Non-pigmented ciliary epithelial cell (primary cell): ENCODE results near the gene DNAH2.

Experiments
- DNase-seq: peaks from one replicate; pipeline ENCODE4 v3.0.0-alpha.2; 2010; ENCODE audit warnings: low read depth

The DNAH2 gene, protein sequence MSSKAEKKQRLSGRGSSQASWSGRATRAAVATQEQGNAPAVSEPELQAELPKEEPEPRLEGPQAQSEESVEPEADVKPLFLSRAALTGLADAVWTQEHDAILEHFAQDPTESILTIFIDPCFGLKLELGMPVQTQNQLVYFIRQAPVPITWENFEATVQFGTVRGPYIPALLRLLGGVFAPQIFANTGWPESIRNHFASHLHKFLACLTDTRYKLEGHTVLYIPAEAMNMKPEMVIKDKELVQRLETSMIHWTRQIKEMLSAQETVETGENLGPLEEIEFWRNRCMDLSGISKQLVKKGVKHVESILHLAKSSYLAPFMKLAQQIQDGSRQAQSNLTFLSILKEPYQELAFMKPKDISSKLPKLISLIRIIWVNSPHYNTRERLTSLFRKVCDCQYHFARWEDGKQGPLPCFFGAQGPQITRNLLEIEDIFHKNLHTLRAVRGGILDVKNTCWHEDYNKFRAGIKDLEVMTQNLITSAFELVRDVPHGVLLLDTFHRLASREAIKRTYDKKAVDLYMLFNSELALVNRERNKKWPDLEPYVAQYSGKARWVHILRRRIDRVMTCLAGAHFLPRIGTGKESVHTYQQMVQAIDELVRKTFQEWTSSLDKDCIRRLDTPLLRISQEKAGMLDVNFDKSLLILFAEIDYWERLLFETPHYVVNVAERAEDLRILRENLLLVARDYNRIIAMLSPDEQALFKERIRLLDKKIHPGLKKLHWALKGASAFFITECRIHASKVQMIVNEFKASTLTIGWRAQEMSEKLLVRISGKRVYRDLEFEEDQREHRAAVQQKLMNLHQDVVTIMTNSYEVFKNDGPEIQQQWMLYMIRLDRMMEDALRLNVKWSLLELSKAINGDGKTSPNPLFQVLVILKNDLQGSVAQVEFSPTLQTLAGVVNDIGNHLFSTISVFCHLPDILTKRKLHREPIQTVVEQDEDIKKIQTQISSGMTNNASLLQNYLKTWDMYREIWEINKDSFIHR (N-terminal part only)

DNA sequence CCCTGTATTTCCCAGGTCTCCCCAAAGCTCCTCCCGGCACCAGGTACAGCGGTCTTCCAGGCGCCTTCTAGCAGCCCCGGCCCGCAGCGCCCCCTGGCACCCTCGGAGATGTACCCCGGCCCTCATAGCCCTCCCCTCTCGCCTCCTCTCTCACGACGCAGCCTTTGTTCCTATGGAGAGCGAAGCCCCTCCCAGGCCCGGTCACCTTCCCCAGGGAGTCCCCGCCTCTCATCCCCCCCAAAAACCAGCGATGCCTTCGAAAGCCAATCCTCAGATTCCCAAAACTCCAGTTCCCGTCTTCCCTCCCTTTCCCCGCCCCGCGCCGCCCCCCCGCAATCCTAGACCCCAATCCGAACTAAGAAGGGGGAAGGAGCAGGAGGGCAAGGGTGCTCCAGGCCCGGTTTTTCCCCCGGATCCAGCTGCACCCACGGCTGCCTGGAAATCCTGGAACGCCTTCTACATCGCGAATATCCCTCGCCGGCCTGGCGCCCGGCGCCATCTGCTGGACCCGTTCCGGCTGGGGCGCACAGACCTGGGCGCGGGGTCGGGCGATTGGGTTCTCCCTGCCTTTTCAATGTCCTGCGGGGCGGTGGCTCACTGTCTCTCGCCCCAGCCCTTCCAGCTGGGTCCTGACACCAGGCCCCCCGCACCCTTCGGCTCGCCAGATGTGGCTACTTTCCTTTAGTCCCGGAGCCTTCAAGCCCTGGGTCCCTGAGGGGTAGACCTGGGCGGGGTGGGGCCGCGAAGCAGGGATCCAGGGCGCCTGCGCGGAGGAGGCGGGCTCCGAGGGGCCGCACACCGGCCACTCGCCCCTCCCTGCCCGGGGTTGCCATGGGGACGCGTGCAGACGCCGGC, at the start of gene DNAH2:
DNAH2 (plus strand) TSS at position 844 of the 855 bp plus-strand sequence. CDS start 1,991 bp downstream, outside the sequence.
- DNase-seq: peak; percentile 44

GRCh38 chr17:7668482-7668881, 49.1 kb upstream of the DNAH2 start:
- no peak for DNase-seq

DNA sequence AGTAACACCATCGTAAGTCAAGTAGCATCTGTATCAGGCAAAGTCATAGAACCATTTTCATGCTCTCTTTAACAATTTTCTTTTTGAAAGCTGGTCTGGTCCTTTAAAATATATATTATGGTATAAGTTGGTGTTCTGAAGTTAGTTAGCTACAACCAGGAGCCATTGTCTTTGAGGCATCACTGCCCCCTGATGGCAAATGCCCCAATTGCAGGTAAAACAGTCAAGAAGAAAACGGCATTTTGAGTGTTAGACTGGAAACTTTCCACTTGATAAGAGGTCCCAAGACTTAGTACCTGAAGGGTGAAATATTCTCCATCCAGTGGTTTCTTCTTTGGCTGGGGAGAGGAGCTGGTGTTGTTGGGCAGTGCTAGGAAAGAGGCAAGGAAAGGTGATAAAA, 44.3 kb upstream of the DNAH2 start:
- no peak for DNase-seq

- DNase-seq: no peak
Observed at GRCh38 chr17:7674934-7675333, 42.6 kb upstream of the DNAH2 start.

DNA sequence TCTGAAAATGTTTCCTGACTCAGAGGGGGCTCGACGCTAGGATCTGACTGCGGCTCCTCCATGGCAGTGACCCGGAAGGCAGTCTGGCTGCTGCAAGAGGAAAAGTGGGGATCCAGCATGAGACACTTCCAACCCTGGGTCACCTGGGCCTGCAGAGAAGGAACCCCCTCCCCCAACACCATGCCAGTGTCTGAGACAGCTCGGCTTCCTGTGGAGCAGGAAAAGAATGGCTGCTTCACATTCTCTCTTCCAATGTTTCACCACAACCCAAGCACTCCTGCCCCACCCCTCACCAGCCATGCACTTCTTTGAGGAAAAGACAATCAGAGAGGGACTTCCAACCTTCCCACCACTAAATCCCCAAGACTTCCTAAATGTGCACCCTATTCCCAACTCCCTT, 41.0 kb upstream of the DNAH2 start:
- no peak for DNase-seq

DNA sequence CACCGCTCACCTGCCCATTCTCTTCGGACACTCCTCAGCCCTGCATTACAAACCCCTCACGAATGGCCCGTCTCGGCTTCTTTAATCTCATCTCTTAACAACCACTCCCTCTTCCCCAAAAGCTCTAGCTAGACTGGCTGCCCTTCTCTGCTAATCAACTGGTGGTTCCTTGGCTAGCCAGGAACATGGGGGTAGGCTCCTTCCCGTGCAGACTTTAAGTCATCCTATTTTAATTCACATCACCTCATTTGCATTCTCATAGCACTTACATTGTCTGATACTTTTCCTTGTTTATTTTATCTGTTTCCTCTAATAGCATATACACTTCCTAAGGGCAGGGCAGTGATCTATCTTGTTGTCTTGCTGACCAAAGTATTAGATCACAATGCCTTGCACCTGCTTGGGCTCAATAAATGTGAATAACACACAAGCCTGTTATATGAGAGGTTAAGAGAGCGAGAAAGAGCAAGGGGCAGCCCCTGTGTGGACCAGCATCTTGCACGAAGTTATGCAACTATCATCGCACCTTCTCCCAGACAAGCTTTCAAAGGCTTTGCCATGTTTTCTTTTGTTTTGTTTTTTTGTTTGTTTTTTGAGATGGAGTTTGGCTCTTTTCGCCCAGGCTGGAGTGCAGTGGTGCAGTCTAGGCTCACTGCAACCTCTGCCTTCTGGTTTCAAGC, 40.0 kb upstream of the DNAH2 start:
- no peak for DNase-seq

DNA sequence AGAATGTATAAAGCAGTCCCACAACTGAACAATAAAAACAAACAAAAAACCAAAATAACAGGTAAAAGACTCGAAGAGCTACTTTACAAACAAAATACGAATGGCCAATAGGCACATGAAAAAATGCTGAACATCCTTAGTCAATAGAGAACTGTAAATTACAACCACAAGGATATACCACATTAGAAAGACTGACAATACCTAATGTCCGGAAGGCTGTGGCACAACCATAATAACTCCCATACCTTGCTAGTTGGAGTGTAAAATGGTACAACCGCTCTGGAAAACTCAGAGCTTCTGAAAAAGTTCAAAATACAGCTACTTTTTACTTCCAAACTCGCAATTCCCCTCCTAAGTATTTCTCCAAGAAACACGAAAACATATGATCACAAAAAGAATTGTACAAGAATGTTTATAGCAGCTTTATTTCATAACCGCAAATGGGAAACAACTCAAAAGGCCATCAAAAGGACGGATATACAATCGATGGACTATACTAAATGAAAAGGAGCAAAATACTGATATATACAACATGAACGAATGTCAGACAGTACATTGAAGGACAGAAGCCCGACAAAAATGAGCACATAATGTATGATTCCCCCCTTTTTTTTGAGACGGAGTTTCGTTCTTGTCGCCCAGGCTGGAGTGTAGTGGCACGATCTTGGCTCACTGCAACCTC, 32.6 kb upstream of the DNAH2 start:
- no peak for DNase-seq

DNA sequence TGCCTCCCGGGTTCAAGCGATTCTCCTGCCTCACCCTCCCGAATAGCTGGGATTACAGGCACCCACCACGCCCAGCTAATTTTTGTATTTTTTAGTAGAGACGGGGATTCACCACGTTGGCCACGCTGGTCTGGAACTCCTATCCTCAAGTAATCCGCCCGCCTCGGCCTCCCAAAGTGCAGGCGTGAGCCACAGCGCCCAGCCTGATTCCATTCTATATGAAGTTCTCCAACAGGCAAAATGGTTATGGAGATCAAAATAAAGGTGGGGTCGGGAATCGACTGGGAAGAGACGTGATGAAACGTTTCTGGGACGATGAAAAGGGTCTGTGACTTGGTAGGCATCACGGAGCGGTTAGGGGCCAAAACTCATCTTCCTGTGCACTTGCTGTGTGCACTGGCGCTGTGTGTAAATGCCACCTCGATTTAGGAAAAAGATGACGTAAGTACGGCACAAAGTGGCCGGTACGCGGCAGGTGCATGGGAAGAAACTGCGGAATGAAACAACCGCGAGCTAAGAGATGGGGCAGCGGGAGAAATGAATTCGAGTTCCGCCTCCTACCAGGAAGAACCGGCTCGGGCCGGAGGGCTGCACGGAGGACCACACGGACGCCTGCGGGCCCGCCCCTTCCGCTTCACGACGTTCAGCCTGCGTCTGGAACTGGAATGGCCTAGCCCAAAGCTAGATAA, 31.9 kb upstream of the DNAH2 start:
- peak; percentile 68 for DNase-seq

GRCh38 chr17:7686222-7687071, 31.1 kb upstream of the DNAH2 start:
- no peak for DNase-seq

GRCh38 chr17:7687072-7687907, 30.3 kb upstream of the DNAH2 start, which contains the start of gene TP53:
TP53 (minus strand) TSS chr17:7687490; CDS start chr17:7676594, 10,896 bp downstream.
- DNase-seq: peak; percentile 69

DNA sequence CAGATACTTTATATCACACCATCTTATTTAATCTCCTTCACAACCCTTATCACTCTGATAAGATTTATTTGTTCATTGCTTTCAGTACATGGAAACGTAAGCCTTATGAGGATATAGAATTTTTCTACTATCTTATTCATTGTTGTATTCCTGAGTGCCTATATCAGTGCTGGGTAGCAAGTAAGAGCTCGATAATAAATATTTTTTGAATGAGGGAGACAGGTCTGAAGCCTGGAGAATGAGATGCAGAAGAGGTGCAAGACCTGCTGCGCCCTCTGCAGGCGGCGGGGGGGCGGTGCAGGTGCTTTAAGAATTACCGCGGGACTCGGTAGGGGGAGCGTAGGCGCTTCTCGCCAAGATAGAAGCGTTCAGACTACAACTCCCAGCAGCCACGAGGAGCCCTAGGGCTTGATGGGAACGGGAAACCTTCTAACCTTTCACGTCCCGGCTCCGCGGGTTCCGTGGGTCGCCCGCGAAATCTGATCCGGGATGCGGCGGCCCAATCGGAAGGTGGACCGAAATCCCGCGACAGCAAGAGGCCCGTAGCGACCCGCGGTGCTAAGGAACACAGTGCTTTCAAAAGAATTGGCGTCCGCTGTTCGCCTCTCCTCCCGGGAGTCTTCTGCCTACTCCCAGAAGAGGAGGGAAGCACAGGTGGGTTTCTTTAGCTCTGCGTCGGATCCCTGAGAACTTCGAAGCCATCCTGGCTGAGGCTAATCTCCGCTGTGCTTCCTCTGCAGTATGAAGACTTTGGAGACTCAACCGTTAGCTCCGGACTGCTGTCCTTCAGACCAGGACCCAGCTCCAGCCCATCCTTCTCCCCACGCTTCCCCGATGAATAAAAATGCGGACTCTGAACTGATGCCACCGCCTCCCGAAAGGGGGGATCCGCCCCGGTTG, 29.4 kb upstream of the DNAH2 start, which contains the start of gene WRAP53:
WRAP53 (plus strand) TSS at position 570 of the 900 bp plus-strand sequence; CDS start at position 742, 172 bp downstream.
- DNase-seq: peak; percentile 97

- DNase-seq: no peak
Observed at GRCh38 chr17:7688808-7689316, 28.7 kb upstream of the DNAH2 start.

GRCh38 chr17:7695586-7695985, 22.0 kb upstream of the DNAH2 start:
- no peak for DNase-seq

DNA sequence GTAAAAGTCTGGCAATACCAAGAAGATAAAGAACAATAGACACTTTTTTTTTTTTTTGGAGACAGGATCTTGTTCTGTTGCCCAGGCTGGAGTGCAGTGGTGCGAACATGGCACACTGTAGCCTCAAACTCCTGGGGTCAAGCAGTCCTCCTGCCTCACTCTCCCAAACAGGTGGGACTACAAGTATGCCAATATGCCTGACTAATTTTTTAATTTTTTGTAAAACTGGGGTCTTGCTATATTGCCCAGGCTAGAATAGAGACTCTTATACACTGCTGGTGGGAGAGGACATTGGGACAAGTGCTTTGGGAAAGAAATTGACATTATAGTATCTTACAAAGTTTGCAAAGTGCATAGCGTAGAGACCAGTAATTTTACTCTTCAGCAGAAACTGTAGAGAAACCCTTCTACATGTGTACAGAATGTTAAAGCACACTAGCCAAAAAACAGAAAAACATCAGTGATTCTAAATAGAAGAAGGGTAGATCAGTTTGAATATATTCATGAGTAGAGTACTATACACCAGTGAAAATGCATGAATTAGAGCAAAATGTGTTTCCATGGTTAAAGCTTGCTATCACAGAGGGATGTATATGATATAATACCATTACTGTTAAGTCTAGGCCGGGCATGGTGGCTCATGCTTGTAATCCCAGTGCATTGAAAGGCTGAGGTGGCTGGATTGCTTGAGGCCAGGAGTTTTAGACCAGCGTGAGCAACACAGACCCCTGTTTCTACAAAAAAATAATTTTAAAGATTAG, 19.5 kb upstream of the DNAH2 start:
- no peak for DNase-seq

- no peak for DNase-seq
Observed at GRCh38 chr17:7700510-7700909, 17.0 kb upstream of the DNAH2 start.

DNA sequence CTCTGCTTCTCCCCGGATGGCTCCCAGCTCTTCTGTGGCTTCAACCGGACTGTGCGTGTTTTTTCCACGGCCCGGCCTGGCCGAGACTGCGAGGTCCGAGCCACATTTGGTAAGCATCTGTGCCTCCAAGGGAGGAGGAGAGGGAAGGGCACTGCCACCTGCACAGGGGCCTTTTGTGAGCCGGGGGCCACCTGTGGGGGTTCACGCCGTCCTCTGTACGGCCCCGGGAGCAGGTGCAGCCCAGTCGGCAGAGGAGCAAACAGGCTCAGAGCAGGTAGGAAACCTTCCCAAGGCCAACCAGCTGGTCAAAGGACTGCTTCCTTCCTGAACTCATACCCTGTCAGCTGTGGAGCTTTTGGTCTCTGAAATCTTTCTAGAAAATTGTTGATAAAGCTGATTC, 15.9 kb upstream of the DNAH2 start:
- DNase-seq: no peak
